ENCODE data around the gene SRP14. TPM values are rescaled to one million over a fixed set of nuclear protein-coding genes. Genes with fewer than 3 reads are reported as not detected.

SRP14 gene
- total and polyA plus RNA-seq, 9 of the 15 experiments (the other 6 are each of a cell fraction or from before 2014, with no cell fraction given), result 161 to 1,097 (median 402) TPM

DNA sequence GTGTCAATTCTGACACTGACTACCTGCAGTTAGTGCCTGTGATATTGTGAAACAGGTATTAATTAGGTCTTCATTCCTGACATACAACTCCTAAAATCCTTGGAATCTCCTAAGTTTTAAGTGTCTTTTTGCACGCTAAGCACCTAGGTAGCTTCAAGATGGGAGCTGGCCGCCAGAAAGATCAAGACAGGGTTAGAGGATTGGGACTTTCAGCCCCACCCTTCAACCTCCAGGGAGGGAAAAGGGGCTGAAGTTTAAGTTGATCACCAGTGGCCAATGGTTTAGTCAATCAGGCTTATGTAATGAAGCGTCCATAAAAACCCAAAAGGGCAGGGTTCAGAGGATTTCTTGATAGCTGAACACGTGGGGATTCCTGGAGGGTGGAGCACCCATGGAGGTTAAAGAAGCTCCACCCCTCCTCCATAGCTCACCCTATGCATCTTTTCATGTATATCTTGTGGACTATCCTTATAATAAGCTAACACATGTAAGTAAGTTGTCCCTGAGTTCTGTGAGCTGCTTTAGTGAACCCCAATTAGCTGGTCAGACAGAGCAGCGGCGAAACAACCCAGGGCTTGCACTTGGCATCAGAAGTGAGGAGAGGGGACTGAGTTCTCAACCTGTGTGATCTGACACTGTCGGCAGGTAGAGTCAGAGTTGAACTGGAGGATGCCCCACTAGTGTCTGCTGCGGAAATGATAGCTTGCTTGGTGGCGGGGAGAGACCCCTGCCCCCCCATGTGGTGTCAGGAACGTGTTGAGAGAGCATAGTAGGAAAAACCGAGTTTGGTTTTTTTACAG is 12.8 kb upstream of the SRP14 start:
- no peak for TF ChIP-seq ZZZ3 (IDR thresholded peaks at IDR 0.05)
- TF ChIP-seq, protein P1, sequence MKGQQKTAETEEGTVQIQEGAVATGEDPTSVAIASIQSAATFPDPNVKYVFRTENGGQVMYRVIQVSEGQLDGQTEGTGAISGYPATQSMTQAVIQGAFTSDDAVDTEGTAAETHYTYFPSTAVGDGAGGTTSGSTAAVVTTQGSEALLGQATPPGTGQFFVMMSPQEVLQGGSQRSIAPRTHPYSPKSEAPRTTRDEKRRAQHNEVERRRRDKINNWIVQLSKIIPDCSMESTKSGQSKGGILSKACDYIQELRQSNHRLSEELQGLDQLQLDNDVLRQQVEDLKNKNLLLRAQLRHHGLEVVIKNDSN (CRISPR knock-in tag; IDR thresholded peaks at IDR 0.05), result peak; percentile 52
- Histone ChIP-seq H3K4me2 (ENCODE audit: insufficient read depth, low read length) (no peak overlapping the region), H3K9me3 (replicated peaks; ENCODE audit: control insufficient read depth, insufficient read depth, low read depth, low read length) (no peaks in the 10 kb centered on the region), H3K36me3 (ENCODE audit: control insufficient read depth, insufficient read depth, low read length) (peaks cover 4% of the 10 kb centered on the region; the same call in 1 of the 3 replicates), H3K9ac (ENCODE audit: insufficient read depth in 1 of 2, low read depth in 2 of 2, low read length in 2 of 2) (no peak overlapping the region), H3K4me3 (no peak overlapping the region), H3K79me2 (ENCODE audit: control insufficient read depth, insufficient read depth, low read length) (no peaks in the 10 kb centered on the region), H3K9me1 (ENCODE audit: control insufficient read depth, insufficient read depth, low read length) (no peaks in the 10 kb centered on the region), H3K27ac (ENCODE audit: extremely low read depth, low read depth, low read length) (no peak overlapping the region), H3K4me1 (replicated peaks in 1 of 2; ENCODE audit: control insufficient read depth in 2 of 2, insufficient read depth in 2 of 2, low read length in 2 of 2) (peaks cover 0 to 20% of the 10 kb centered on the region in 2 experiments; a peak in 3 of 5 replicates), H3K27me3 (ENCODE audit: control insufficient read depth in 2 of 2, insufficient read depth in 2 of 2, low read length in 2 of 2) (no peaks in the 10 kb centered on the region), H4K20me1 (replicated peaks; ENCODE audit: control insufficient read depth, insufficient read depth, low read length) (no peaks in the 10 kb centered on the region; the same call in 1 of the 2 replicates), H2AFZ (ENCODE audit: low read depth, low read length) (no peak overlapping the region)
- BruUV-seq (replicated peaks), result no TSS peak
- WGBS (ENCODE audit: insufficient coverage, low coverage, missing lambda C conversion rate), result 55% methylated on average over 11 of the region's 11 CpGs
- ChIA-PET POLR2A (interaction anchor here (0.8 to 1.9 kb wide), 5 partner anchors 8 to 111 kb away, joined by 3 to 4 read pairs (median 4); no protein-coding TSS in a partner anchor), CTCF (ENCODE audit: low intra/inter-chr PET ratio) (interaction anchor here (0.5 to 1.1 kb wide), 2 partner anchors 56 to 223 kb away, joined by 3 read pairs; no protein-coding TSS in a partner anchor)
- DNase-seq (ENCODE audit: extremely low read depth in 1 of 4, low spot score in 3 of 4), result peak in 1 of 4 experiments; percentile 16
- peak; percentile 51 for ATAC-seq
- FAIRE-seq, result no peak
- in situ Hi-C loops (cut with MboI) (loop anchor here (5.0 to 10.0 kb wide), 2 partner anchors 100 to 373 kb away; no protein-coding TSS in a partner anchor), intact Hi-C loops (cut with micrococcal nuclease) (loop anchor here (5.0 kb wide), 1 partner anchor 110 kb away; the partner anchor contains the start of gene BUB1B)

Data from K562 (cell line).